GM23338 (cell line): Measurements from ENCODE around the gene ZER1. TPM values are rescaled to one million over a fixed set of nuclear protein-coding genes. Genes with fewer than 3 reads are reported as not detected.

ENCODE experiments used
- ATAC-seq: fragments of 200-7000 bp; cut with Tn5 transposase; 3 replicates; pipeline ENCODE4 v1.9.1; 2020
- DNase-seq: peaks from one replicate; pipeline ENCODE4 v3.0.0-alpha.2; 2015; ENCODE audit warnings: low spot score
- H2AFZ ChIP-seq: fragments of 200-600 bp; sonication (generic); 2 replicates; pipeline ENCODE4 v1.8.0; 2016; ENCODE audit warnings: antibody characterized with exemption, mild to moderate bottlenecking, moderate library complexity
- H3F3A ChIP-seq: fragments of 200-600 bp; sonication (generic); replicated peaks from 2 replicates; pipeline ENCODE4 v1.8.0; 2017; ENCODE audit warnings: antibody characterized with exemption, mixed run types, low read depth
- H3K27ac ChIP-seq: fragments of 200-600 bp; sonication (generic); 2 replicates; pipeline ENCODE4 v1.6.1; 2016; ENCODE audit warnings: low read depth
- H3K27me3 ChIP-seq: fragments of 200-600 bp; sonication (generic); 2 replicates; pipeline ENCODE4 v1.8.0; 2016; ENCODE audit warnings: mild to moderate bottlenecking, mixed run types, moderate library complexity; ENCODE audit not compliant: insufficient read depth
- H3K36me3 ChIP-seq: fragments of 200-600 bp; sonication (generic); 2 replicates; pipeline ENCODE4 v1.8.0; 2016; ENCODE audit warnings: mild to moderate bottlenecking; ENCODE audit not compliant: insufficient read depth
- H3K4me1 ChIP-seq: fragments of 200-600 bp; sonication (generic); 2 replicates; pipeline ENCODE4 v1.8.0; 2016; ENCODE audit warnings: mild to moderate bottlenecking, moderate library complexity; ENCODE audit not compliant: insufficient read depth
- H3K4me2 ChIP-seq: fragments of 200-600 bp; sonication (generic); 2 replicates; pipeline ENCODE4 v1.7.1; 2017; ENCODE audit warnings: mixed run types
- H3K4me3 ChIP-seq: fragments of 200-600 bp; sonication (generic); 2 replicates; pipeline ENCODE4 v1.6.1; 2016; ENCODE audit warnings: mixed run types
- H3K79me2 ChIP-seq: fragments of 200-600 bp; sonication (generic); replicated peaks from 2 replicates; pipeline ENCODE4 v1.8.0; 2017; ENCODE audit warnings: mild to moderate bottlenecking; ENCODE audit not compliant: insufficient read depth
- H3K9me2 ChIP-seq: fragments of 200-600 bp; sonication (generic); 2 replicates; pipeline ENCODE4 v1.8.0; 2017; ENCODE audit not compliant: insufficient read depth
- H4K20me1 ChIP-seq: fragments of 200-600 bp; sonication (generic); replicated peaks from 2 replicates; pipeline ENCODE4 v1.8.0; 2017; ENCODE audit warnings: mild to moderate bottlenecking; ENCODE audit not compliant: insufficient read depth
- H3K27ac Mint-ChIP-seq: 2 replicates; pipeline ENCODE4 v1.8.0; 2020; ENCODE audit warnings: inconsistent platforms, mild to moderate bottlenecking, moderate library complexity, mixed read lengths
- H3K27me3 Mint-ChIP-seq: 3 replicates; pipeline ENCODE4 v1.8.0; 2022; ENCODE audit warnings: low read depth, mild to moderate bottlenecking, moderate library complexity, mixed read lengths, inconsistent platforms; ENCODE audit not compliant: insufficient read depth, poor library complexity
- H3K36me3 Mint-ChIP-seq: 3 replicates; pipeline ENCODE4 v1.8.0; 2021; ENCODE audit warnings: low read depth, mild to moderate bottlenecking, inconsistent platforms, moderate library complexity, mixed read lengths
- H3K4me1 Mint-ChIP-seq: 3 replicates; pipeline ENCODE4 v1.8.0; 2020; ENCODE audit warnings: mild to moderate bottlenecking, inconsistent platforms, mixed read lengths
- H3K4me3 Mint-ChIP-seq: 3 replicates; pipeline ENCODE4 v1.8.0; 2021; ENCODE audit warnings: moderate library complexity, mild to moderate bottlenecking, inconsistent platforms, mixed read lengths
- H3K9me3 Mint-ChIP-seq: 3 replicates; pipeline ENCODE4 v1.8.0; 2020; ENCODE audit warnings: moderate library complexity, mild to moderate bottlenecking, inconsistent platforms, mixed read lengths
- CREB1 ChIP-seq: fragments of 250-450 bp; sonication (Bioruptor Pico); IDR thresholded peaks from 2 replicates; pipeline ENCODE4 v1.5.0; 2020; ENCODE audit warnings: low read depth, mild to moderate bottlenecking, moderate library complexity
- CTCF ChIP-seq, 2 experiments: fragments of 200-600 bp in 1 of 2; sonication (generic) in 1 of 2; conservative IDR thresholded peaks; 2 replicates each; pipeline versions ENCODE4 v1.5.1 to v1.6.1; 2016 to 2017; ENCODE audit warnings: antibody characterized with exemption in 2 of 2, low read depth in 2 of 2, mild to moderate bottlenecking in 2 of 2, moderate library complexity in 1 of 2
- ETS1 ChIP-seq: IDR thresholded peaks from 2 replicates; pipeline ENCODE4 v1.6.1; 2016; ENCODE audit warnings: antibody characterized with exemption
- EZH2 ChIP-seq: fragments of 200-600 bp; sonication (generic); IDR thresholded peaks from one replicate; pipeline ENCODE4 v1.8.0; 2017; ENCODE audit warnings: antibody characterized with exemption, mild to moderate bottlenecking, low read depth; ENCODE audit not compliant: unreplicated experiment
- EZH2phosphoT487 ChIP-seq: fragments of 200-600 bp; sonication (generic); IDR thresholded peaks from one replicate; pipeline ENCODE4 v1.8.1; 2018; ENCODE audit warnings: antibody characterized with exemption; ENCODE audit not compliant: unreplicated experiment
- JUNB ChIP-seq: IDR thresholded peaks from one replicate; pipeline ENCODE4 v1.6.1; 2016; ENCODE audit warnings: antibody characterized with exemption; ENCODE audit not compliant: unreplicated experiment
- NANOG ChIP-seq: IDR thresholded peaks from 2 replicates; pipeline ENCODE4 v1.6.1; 2016; ENCODE audit warnings: antibody characterized with exemption, borderline replicate concordance
- POLR2AphosphoS5 ChIP-seq: IDR thresholded peaks from 2 replicates; pipeline ENCODE4 v1.6.1; 2016; ENCODE audit warnings: antibody characterized with exemption, low read depth
- ZNF114 ChIP-seq: fragments of 250-450 bp; sonication (Bioruptor Pico); IDR thresholded peaks from 2 replicates; pipeline ENCODE4 v1.5.0; 2020; ENCODE audit warnings: mild to moderate bottlenecking, moderate library complexity
- ZNF331 ChIP-seq: fragments of 250-450 bp; sonication (Bioruptor Pico); IDR thresholded peaks from 2 replicates; pipeline ENCODE4 v1.5.0; 2020; ENCODE audit warnings: low read depth, mild to moderate bottlenecking, moderate library complexity
- polyA plus RNA-seq: library from polyadenylated mRNA; unstranded; fragments of >200 nt; fragmentation: Nextera tagmentation; extraction: Ambion mirVana; gene quantifications from 2 replicates; pipeline ENCODE4 v1.2.1, GENCODE V29; 2016
- total RNA-seq: library from RNA; depleted of rRNA; stranded (reverse); fragments of >200 nt; shearing (Covaris generic); gene quantifications from 2 replicates; pipeline ENCODE4 v1.2.3, GENCODE V29; 2014

ZER1 gene
- total and polyA plus RNA-seq, 2 experiments from 2014 or later = 7.0 to 23.9 TPM

GRCh38 chr9:128742401-128742800 is 29.3 kb downstream of the ZER1 start:
- peak; percentile 55 for ATAC-seq
- Histone ChIP-seq H2AFZ (no peak overlapping the region), H3K27me3 (no peaks in the 10 kb centered on the region), H3K79me2 (no peaks in the 10 kb centered on the region), H3K4me1 (no peaks in the 10 kb centered on the region), H3K4me2 (no peak overlapping the region), H3K4me3 (no peak overlapping the region), H3K9me2 (no peaks in the 10 kb centered on the region), H3K36me3 (no peaks in the 10 kb centered on the region), H4K20me1 (no peaks in the 10 kb centered on the region), H3F3A (no peaks in the 10 kb centered on the region), H3K27ac (no peak overlapping the region)
- Mint-ChIP-seq H3K4me1 (no peaks in the 10 kb centered on the region), H3K4me3 (no peak overlapping the region), H3K36me3 (peaks cover 12% of the 10 kb centered on the region; the same call in 1 of the 3 replicates), H3K27me3 (peaks cover 1% of the 10 kb centered on the region), H3K9me3 (no peaks in the 10 kb centered on the region), H3K27ac (no peak overlapping the region)
- peak; percentile 42 for DNase-seq
- TF ChIP-seq CREB1 (CRISPR knock-in tag) (no peak), ZNF114 (no peak), ZNF331 (CRISPR knock-in tag) (no peak), EZH2phosphoT487 (no peak), CTCF (conservative IDR thresholded peaks at IDR 0.05; ENCODE audit: low read depth in 2 of 2) (no peak; a peak in 1 of 4 replicates), ETS1 (no peak), JUNB (no peak)

- H3K27ac ChIP-seq = no peak overlapping the region
- Mint-ChIP-seq H3K9me3 (no peaks in the 10 kb centered on the region), H3K4me1 (peaks cover 5% of the 10 kb centered on the region; the same call in 2 of the 3 replicates), H3K36me3 (peaks cover 21% of the 10 kb centered on the region; the same call in 2 of the 3 replicates), H3K27ac (no peak overlapping the region), H3K4me3 (no peak overlapping the region), H3K27me3 (peaks cover 12% of the 10 kb centered on the region)
- no peak overlapping the region for H3K4me3 ChIP-seq
- no peaks in the 10 kb centered on the region for H3K36me3 ChIP-seq
- H3F3A ChIP-seq = peaks cover 4% of the 10 kb centered on the region; the same call in 1 of the 2 replicates
- H2AFZ ChIP-seq = no peak overlapping the region
- no peak for DNase-seq
- no peaks in the 10 kb centered on the region for H3K4me1 ChIP-seq
- H4K20me1 ChIP-seq = no peaks in the 10 kb centered on the region
- H3K27me3 ChIP-seq = no peaks in the 10 kb centered on the region
- H3K4me2 ChIP-seq = no peak overlapping the region
- no peaks in the 10 kb centered on the region for H3K79me2 ChIP-seq
- H3K9me2 ChIP-seq = no peaks in the 10 kb centered on the region
- TF ChIP-seq ZNF331 (CRISPR knock-in tag) = no peak
- no peak for TF ChIP-seq JUNB
- no peak for ATAC-seq
Measured at GRCh38 chr9:128735373-128735772, 36.4 kb downstream of the ZER1 start.

GRCh38 chr9:128733256-128733655 is 38.5 kb downstream of the ZER1 start:
- ATAC-seq (peak; percentile 95), DNase-seq (peak; percentile 98)
- peaks cover 12% of the 10 kb centered on the region for H3K27me3 Mint-ChIP-seq
- Histone ChIP-seq H3K27ac (no peak overlapping the region), H3K36me3 (no peaks in the 10 kb centered on the region), H3K4me3 (no peak overlapping the region), H3K27me3 (no peaks in the 10 kb centered on the region), H3K4me1 (no peaks in the 10 kb centered on the region), H3F3A (peaks cover 4% of the 10 kb centered on the region; the same call in 1 of the 2 replicates), H4K20me1 (no peaks in the 10 kb centered on the region), H3K9me2 (no peaks in the 10 kb centered on the region), H3K79me2 (no peaks in the 10 kb centered on the region), H2AFZ (no peak overlapping the region), H3K4me2 (no peak overlapping the region)
- H3K4me3 Mint-ChIP-seq = peak overlapping the region; percentile 14; the same call in 1 of the 3 replicates
- H3K27ac Mint-ChIP-seq = peak overlapping the region; percentile 46; the same call in 1 of the 2 replicates
- peaks cover 10% of the 10 kb centered on the region; the same call in 2 of the 3 replicates for H3K36me3 Mint-ChIP-seq
- H3K9me3 Mint-ChIP-seq = no peaks in the 10 kb centered on the region
- H3K4me1 Mint-ChIP-seq = peaks cover 11% of the 10 kb centered on the region; the same call in 2 of the 3 replicates
- TF ChIP-seq POLR2AphosphoS5 (0 out of 2 replicates have a peak, but pooled peaks have one; percentile 18), ZNF331 (CRISPR knock-in tag) (no peak), EZH2phosphoT487 (no peak), NANOG (no peak), CTCF (conservative IDR thresholded peaks at IDR 0.05; ENCODE audit: low read depth in 2 of 2) (peak; percentile 90 to 98), EZH2 (no peak), JUNB (no peak), ETS1 (no peak)
